Osteoblast (primary cell): ENCODE measurements around the gene TENM4. TPM values are rescaled to one million over a fixed set of nuclear protein-coding genes. Genes with fewer than 3 reads are reported as not detected.

Experiments used
- DNase-seq: peaks from one replicate; pipeline ENCODE4 v3.0.0; 2011; ENCODE audit warnings: low spot score, mixed read lengths; ENCODE audit not compliant: insufficient read length; ENCODE audit errors: missing footprints
- H2AFZ ChIP-seq: 2 replicates; pipeline ENCODE4 v1.6.0; 2011; ENCODE audit warnings: mild to moderate bottlenecking, low read length
- H3K27ac ChIP-seq: 2 replicates; pipeline ENCODE4 v1.5.1; 2011; ENCODE audit warnings: mild to moderate bottlenecking, low read depth, low read length, moderate library complexity
- H3K27me3 ChIP-seq: 2 replicates; pipeline ENCODE4 v1.6.0; 2012; ENCODE audit warnings: mild to moderate bottlenecking, control low read depth, inconsistent platforms, low read length, moderate library complexity; ENCODE audit not compliant: insufficient read depth
- H3K36me3 ChIP-seq: 2 replicates; pipeline ENCODE4 v1.5.1; 2011; ENCODE audit warnings: mild to moderate bottlenecking, low read length, control low read depth, moderate library complexity; ENCODE audit not compliant: insufficient read depth
- H3K4me1 ChIP-seq: 2 replicates; pipeline ENCODE4 v1.5.1; 2011; ENCODE audit warnings: mild to moderate bottlenecking, low read length, control low read depth, moderate library complexity; ENCODE audit not compliant: insufficient read depth
- H3K4me2 ChIP-seq: 2 replicates; pipeline ENCODE4 v1.6.0; 2011; ENCODE audit warnings: mild to moderate bottlenecking, low read length; ENCODE audit not compliant: insufficient read depth
- H3K4me3 ChIP-seq: fragments of 200-600 bp; sonication (generic); 3 replicates; pipeline ENCODE4 v1.5.1; 2012; ENCODE audit warnings: mild to moderate bottlenecking, low read length, inconsistent platforms; ENCODE audit not compliant: insufficient read depth
- H3K79me2 ChIP-seq: 2 replicates; pipeline ENCODE4 v1.6.0; 2012; ENCODE audit warnings: mild to moderate bottlenecking, low read length, control low read depth, inconsistent platforms; ENCODE audit not compliant: insufficient read depth
- H3K9me3 ChIP-seq: 2 replicates; pipeline ENCODE4 v1.5.1; 2011; ENCODE audit warnings: low read depth, low read length, control low read depth
- H4K20me1 ChIP-seq: 2 replicates; pipeline ENCODE4 v1.6.0; 2012; ENCODE audit warnings: mild to moderate bottlenecking, low read length, control low read depth; ENCODE audit not compliant: insufficient read depth
- total RNA-seq: library from RNA; depleted of rRNA; stranded (reverse); fragments of >200 nt; gene quantifications from 2 replicates; pipeline ENCODE4 v1.2.3, GENCODE V29; 2012
- TF ChIP-seq, protein P1 (sequence below): IDR thresholded peaks from 2 replicates; pipeline ENCODE4 v1.5.1; 2011; ENCODE audit warnings: mild to moderate bottlenecking, low read depth, low read length, moderate library complexity; ENCODE audit errors: extremely low read depth

TENM4 gene
- total RNA-seq, 1 donor: 63.3 TPM

DNA sequence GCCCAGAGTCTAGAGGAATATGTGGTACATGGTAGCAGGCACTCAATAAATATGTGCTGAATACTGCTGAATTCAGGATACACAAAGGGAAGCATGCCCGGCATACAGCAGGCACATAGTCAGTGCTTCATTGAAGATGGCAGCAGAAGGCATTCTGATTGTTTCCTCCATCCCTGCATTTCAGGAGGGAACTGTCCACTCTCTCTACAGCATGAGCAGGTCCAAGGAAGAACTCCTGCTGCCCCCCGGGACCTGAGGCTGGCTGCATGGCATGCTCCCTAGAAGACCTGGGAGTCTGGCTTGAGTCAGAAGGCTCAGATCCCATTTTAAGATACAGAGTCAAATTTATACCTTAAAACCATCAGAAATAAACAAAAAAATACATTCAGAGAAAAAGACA lies 546.8 kb downstream of the TENM4 start:
- H3K36me3 ChIP-seq: no peaks in the 10 kb centered on the region
- no peaks in the 10 kb centered on the region for H3K4me1 ChIP-seq
- TF ChIP-seq, protein P1, sequence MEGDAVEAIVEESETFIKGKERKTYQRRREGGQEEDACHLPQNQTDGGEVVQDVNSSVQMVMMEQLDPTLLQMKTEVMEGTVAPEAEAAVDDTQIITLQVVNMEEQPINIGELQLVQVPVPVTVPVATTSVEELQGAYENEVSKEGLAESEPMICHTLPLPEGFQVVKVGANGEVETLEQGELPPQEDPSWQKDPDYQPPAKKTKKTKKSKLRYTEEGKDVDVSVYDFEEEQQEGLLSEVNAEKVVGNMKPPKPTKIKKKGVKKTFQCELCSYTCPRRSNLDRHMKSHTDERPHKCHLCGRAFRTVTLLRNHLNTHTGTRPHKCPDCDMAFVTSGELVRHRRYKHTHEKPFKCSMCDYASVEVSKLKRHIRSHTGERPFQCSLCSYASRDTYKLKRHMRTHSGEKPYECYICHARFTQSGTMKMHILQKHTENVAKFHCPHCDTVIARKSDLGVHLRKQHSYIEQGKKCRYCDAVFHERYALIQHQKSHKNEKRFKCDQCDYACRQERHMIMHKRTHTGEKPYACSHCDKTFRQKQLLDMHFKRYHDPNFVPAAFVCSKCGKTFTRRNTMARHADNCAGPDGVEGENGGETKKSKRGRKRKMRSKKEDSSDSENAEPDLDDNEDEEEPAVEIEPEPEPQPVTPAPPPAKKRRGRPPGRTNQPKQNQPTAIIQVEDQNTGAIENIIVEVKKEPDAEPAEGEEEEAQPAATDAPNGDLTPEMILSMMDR: no peak
- no peak overlapping the region for H3K27ac ChIP-seq
- no peaks in the 10 kb centered on the region for H3K79me2 ChIP-seq
- H2AFZ ChIP-seq: no peak overlapping the region
- no peaks in the 10 kb centered on the region for H3K9me3 ChIP-seq
- H3K27me3 ChIP-seq: no peaks in the 10 kb centered on the region
- H3K4me3 ChIP-seq: no peak overlapping the region
- no peak overlapping the region for H3K4me2 ChIP-seq
- no peaks in the 10 kb centered on the region for H4K20me1 ChIP-seq
- DNase-seq: no peak

DNA sequence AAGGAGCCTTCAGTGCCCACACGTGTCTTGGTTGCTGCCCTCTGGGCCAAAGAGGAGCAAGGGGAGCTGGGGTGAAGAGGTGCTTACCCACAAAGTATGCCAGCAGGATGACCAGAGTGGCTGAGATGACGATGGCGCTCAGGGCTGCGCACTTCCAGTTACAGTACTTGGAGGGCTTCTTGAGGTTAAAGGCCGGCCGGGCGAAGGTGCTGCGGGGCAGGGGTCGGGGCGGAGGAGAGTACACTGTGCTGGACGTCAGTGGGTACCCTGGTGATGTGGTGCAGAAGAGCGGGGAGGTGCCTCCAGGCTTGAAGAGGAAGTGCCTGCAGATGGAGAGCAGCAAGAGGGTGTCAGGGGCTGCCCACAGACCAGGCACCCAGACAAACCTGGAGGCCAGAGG lies 551.1 kb downstream of the TENM4 start:
- no peak overlapping the region for H2AFZ ChIP-seq
- no peaks in the 10 kb centered on the region for H4K20me1 ChIP-seq
- H3K4me2 ChIP-seq: no peak overlapping the region
- no peaks in the 10 kb centered on the region for H3K79me2 ChIP-seq
- no peaks in the 10 kb centered on the region for H3K4me1 ChIP-seq
- TF ChIP-seq, protein P1: no peak
- no peak overlapping the region for H3K4me3 ChIP-seq
- H3K27ac ChIP-seq: no peak overlapping the region
- peaks cover 3% of the 10 kb centered on the region for H3K27me3 ChIP-seq
- no peaks in the 10 kb centered on the region for H3K9me3 ChIP-seq
- no peaks in the 10 kb centered on the region for H3K36me3 ChIP-seq
- no peak for DNase-seq

DNA sequence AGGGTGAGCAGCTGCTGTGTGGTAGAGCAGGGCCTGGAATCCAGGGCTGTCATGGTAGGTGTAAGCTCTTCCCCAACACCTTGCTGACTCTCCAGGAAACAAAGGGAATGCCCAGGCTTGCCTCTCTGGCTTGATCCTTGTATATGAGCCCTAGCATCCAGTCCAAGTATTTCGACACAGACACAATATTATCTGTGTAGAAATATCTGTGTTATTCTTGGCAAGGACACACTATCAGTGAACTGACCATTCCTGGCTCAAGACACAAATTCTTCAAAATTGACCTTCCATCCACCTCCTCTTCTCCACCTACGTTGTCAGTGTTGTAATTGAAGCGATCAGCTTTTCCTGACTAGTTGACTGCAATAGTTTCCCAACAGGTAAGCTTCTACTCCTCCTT lies 554.2 kb downstream of the TENM4 start:
- no peak overlapping the region for H2AFZ ChIP-seq
- no peak overlapping the region for H3K27ac ChIP-seq
- H3K4me3 ChIP-seq: no peak overlapping the region
- no peaks in the 10 kb centered on the region for H3K36me3 ChIP-seq
- H4K20me1 ChIP-seq: no peaks in the 10 kb centered on the region
- H3K79me2 ChIP-seq: no peaks in the 10 kb centered on the region
- DNase-seq: no peak
- H3K4me1 ChIP-seq: no peaks in the 10 kb centered on the region
- H3K4me2 ChIP-seq: no peak overlapping the region
- peaks cover 3% of the 10 kb centered on the region for H3K27me3 ChIP-seq
- TF ChIP-seq, protein P1: no peak
- H3K9me3 ChIP-seq: no peaks in the 10 kb centered on the region

DNA sequence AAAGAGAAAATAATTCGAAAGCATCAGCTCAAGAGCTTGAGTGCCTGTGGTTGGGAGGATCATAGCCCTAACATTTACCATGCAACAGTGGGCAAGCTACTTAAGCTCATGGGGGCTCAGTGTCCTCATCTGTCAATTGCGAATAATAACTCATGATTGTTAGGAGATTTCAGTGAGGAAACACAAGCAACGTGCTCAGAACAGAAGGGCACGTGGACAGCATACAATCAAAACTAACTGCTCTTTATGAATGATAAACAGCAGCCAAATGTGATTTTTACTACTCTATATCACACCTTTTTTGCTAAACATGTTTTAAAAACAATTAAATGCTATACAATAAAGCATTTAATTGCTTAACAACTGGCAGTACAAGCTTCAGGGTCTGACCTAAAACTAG lies 556.1 kb downstream of the TENM4 start:
- Histone ChIP-seq H3K36me3 (no peaks in the 10 kb centered on the region), H3K4me2 (no peak overlapping the region), H3K9me3 (no peaks in the 10 kb centered on the region), H2AFZ (no peak overlapping the region), H3K4me1 (no peaks in the 10 kb centered on the region), H3K79me2 (no peaks in the 10 kb centered on the region), H3K27ac (no peak overlapping the region), H4K20me1 (no peaks in the 10 kb centered on the region), H3K27me3 (peaks cover 3% of the 10 kb centered on the region), H3K4me3 (no peak overlapping the region)
- TF ChIP-seq, protein P1: no peak
- no peak for DNase-seq
